Endothelial cell (in vitro differentiated cells): ENCODE results near the gene KRT36. TPM values are rescaled to one million over a fixed set of nuclear protein-coding genes. Genes with fewer than 3 reads are reported as not detected.

ENCODE experiments used
- DNase-seq: peaks from one replicate; pipeline ENCODE4 v3.0.0; 2021; ENCODE audit warnings: low spot score
- H3K27ac Mint-ChIP-seq: one replicate; pipeline ENCODE4 v1.8.0; 2021; ENCODE audit warnings: mixed read lengths, inconsistent platforms; ENCODE audit not compliant: unreplicated experiment
- H3K27me3 Mint-ChIP-seq: one replicate; pipeline ENCODE4 v1.8.0; 2021; ENCODE audit warnings: mild to moderate bottlenecking, moderate library complexity, mixed read lengths, inconsistent platforms; ENCODE audit not compliant: unreplicated experiment
- H3K36me3 Mint-ChIP-seq: one replicate; pipeline ENCODE4 v1.8.0; 2021; ENCODE audit warnings: mild to moderate bottlenecking, low read depth, mixed read lengths, inconsistent platforms; ENCODE audit not compliant: unreplicated experiment
- H3K4me1 Mint-ChIP-seq: one replicate; pipeline ENCODE4 v1.8.0; 2021; ENCODE audit warnings: mild to moderate bottlenecking, mixed read lengths, inconsistent platforms; ENCODE audit not compliant: unreplicated experiment
- H3K4me3 Mint-ChIP-seq: one replicate; pipeline ENCODE4 v1.8.0; 2021; ENCODE audit warnings: mild to moderate bottlenecking, mixed read lengths, inconsistent platforms; ENCODE audit not compliant: unreplicated experiment
- H3K9me3 Mint-ChIP-seq: one replicate; pipeline ENCODE4 v1.8.0; 2021; ENCODE audit warnings: mixed read lengths, inconsistent platforms; ENCODE audit not compliant: unreplicated experiment
- CTCF ChIP-seq: fragments of 200-600 bp; sonication (generic); IDR thresholded peaks from one replicate; pipeline ENCODE4 v1.5.0; 2021; ENCODE audit warnings: antibody characterized with exemption; ENCODE audit not compliant: unreplicated experiment
- total RNA-seq: library from RNA; stranded (reverse); fragmentation: NEBNext Ultra II Directional; extraction: Animal tissue kit (Norgen Biotek cat#: 25700); gene quantifications from one replicate; pipeline ENCODE4 v1.2.1, GENCODE V29; 2021; ENCODE audit not compliant: unreplicated experiment

Gene KRT36
- total RNA-seq, 1 donor from 2014 or later, result not detected

DNA sequence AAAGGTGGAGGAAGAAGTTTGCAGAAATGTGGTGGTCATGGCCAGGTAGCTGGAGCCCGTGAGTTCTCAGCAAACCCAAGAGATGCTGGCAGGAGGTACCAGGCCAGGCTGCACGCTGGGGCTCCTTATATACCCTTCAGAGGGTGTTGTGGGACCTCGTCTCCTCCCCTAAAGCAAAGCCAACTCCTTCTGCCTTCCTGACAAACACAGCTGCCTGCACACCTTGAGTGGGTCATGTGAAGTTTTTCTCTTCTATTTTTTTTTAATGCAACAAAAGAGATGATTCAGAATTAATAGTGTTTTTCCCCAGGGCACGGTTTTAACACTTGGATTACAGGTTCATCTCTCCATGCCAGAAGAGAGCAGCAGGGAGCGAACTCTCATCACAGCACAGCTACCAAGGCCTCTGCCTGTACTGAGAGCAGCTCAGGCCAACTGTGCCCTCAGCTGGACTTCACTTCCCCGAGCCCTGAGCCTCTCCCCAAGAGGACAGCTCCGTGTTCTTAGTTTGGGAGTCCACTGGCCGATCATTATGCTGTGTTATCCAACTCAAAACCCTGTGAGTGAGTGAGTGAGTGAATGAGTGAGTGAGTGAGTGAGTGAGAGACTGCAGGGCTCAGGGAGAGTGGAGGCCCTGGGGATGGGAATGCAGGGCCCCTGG is 29.2 kb upstream of the KRT36 start, which contains the start of gene KRT15:
Gene KRT15 (minus strand): TSS at position 102 of the 661 bp plus-strand sequence. CDS start 63 bp downstream, at position 39.
- no peaks in the 10 kb centered on the region for H3K36me3 Mint-ChIP-seq
- no peaks in the 10 kb centered on the region for H3K27me3 Mint-ChIP-seq
- H3K9me3 Mint-ChIP-seq, result no peaks in the 10 kb centered on the region
- no peak for TF ChIP-seq CTCF
- no peak within 1 kb of the TSS for H3K4me3 Mint-ChIP-seq
- H3K4me1 Mint-ChIP-seq, result no peaks in the 10 kb centered on the region
- no peak within 1 kb of the TSS for H3K27ac Mint-ChIP-seq
- DNase-seq, result no peak

GRCh38 chr17:41518031-41518430 is 28.3 kb upstream of the KRT36 start:
- Mint-ChIP-seq H3K27ac (no peak overlapping the region), H3K27me3 (no peaks in the 10 kb centered on the region), H3K9me3 (no peaks in the 10 kb centered on the region), H3K36me3 (no peaks in the 10 kb centered on the region), H3K4me3 (no peak overlapping the region), H3K4me1 (no peaks in the 10 kb centered on the region)
- TF ChIP-seq CTCF, result no peak
- no peak for DNase-seq

GRCh38 chr17:41516830-41517283 is 27.1 kb upstream of the KRT36 start:
- H3K27ac Mint-ChIP-seq, result no peak overlapping the region
- no peaks in the 10 kb centered on the region for H3K36me3 Mint-ChIP-seq
- DNase-seq, result no peak
- no peaks in the 10 kb centered on the region for H3K4me1 Mint-ChIP-seq
- H3K9me3 Mint-ChIP-seq, result no peaks in the 10 kb centered on the region
- no peak for TF ChIP-seq CTCF
- no peak overlapping the region for H3K4me3 Mint-ChIP-seq
- no peaks in the 10 kb centered on the region for H3K27me3 Mint-ChIP-seq

GRCh38 chr17:41516147-41516829 is 26.6 kb upstream of the KRT36 start:
- no peak for TF ChIP-seq CTCF
- H3K9me3 Mint-ChIP-seq, result no peaks in the 10 kb centered on the region
- no peak for DNase-seq
- no peaks in the 10 kb centered on the region for H3K36me3 Mint-ChIP-seq
- H3K27ac Mint-ChIP-seq, result no peak overlapping the region
- H3K4me1 Mint-ChIP-seq, result no peaks in the 10 kb centered on the region
- no peak overlapping the region for H3K4me3 Mint-ChIP-seq
- no peaks in the 10 kb centered on the region for H3K27me3 Mint-ChIP-seq

GRCh38 chr17:41513168-41513547 is 23.4 kb upstream of the KRT36 start:
- Mint-ChIP-seq H3K36me3 (no peaks in the 10 kb centered on the region), H3K9me3 (no peaks in the 10 kb centered on the region), H3K27ac (no peak overlapping the region), H3K27me3 (no peaks in the 10 kb centered on the region), H3K4me3 (no peak overlapping the region), H3K4me1 (no peaks in the 10 kb centered on the region)
- DNase-seq, result no peak
- TF ChIP-seq CTCF, result no peak
